Raji (cell line): ENCODE measurements around the gene SPRY4.

Experiments used
- POLR2A ChIP-seq: IDR thresholded peaks from 2 replicates; pipeline ENCODE4 v1.6.1; 2011; ENCODE audit warnings: low read depth, low read length, control low read depth; ENCODE audit not compliant: insufficient read depth

The SPRY4 gene

GRCh38 chr5:142308358-142308757, 16.5 kb downstream of the SPRY4 start:
- TF ChIP-seq POLR2A = no peak

GRCh38 chr5:142307146-142307890, 17.5 kb downstream of the SPRY4 start:
- TF ChIP-seq POLR2A = no peak

GRCh38 chr5:142306077-142306502, 18.7 kb downstream of the SPRY4 start:
- no peak for TF ChIP-seq POLR2A

GRCh38 chr5:142305211-142305610, 19.6 kb downstream of the SPRY4 start:
- no peak for TF ChIP-seq POLR2A

- no peak for TF ChIP-seq POLR2A
Observed at GRCh38 chr5:142304013-142304701, 20.7 kb downstream of the SPRY4 start.

- no peak for TF ChIP-seq POLR2A
Observed at GRCh38 chr5:142303565-142303964, 21.3 kb downstream of the SPRY4 start.

GRCh38 chr5:142301540-142301939, 23.3 kb downstream of the SPRY4 start:
- no peak for TF ChIP-seq POLR2A

- TF ChIP-seq POLR2A = no peak
Observed at GRCh38 chr5:142300677-142301076, 24.1 kb downstream of the SPRY4 start.

GRCh38 chr5:142298789-142299188, 26.0 kb downstream of the SPRY4 start:
- no peak for TF ChIP-seq POLR2A

GRCh38 chr5:142296914-142297417, 27.9 kb downstream of the SPRY4 start:
- no peak for TF ChIP-seq POLR2A

GRCh38 chr5:142295960-142296860, 28.6 kb downstream of the SPRY4 start:
- no peak for TF ChIP-seq POLR2A

- TF ChIP-seq POLR2A = no peak
Observed at GRCh38 chr5:142295084-142295758, 29.6 kb downstream of the SPRY4 start.

- no peak for TF ChIP-seq POLR2A
Observed at GRCh38 chr5:142293486-142293885, 31.3 kb downstream of the SPRY4 start.

GRCh38 chr5:142292808-142293207, 32.0 kb downstream of the SPRY4 start:
- TF ChIP-seq POLR2A = no peak

GRCh38 chr5:142292249-142292648, 32.6 kb downstream of the SPRY4 start:
- TF ChIP-seq POLR2A = no peak

- TF ChIP-seq POLR2A = no peak
Observed at GRCh38 chr5:142290577-142291299, 34.1 kb downstream of the SPRY4 start.
